SU-DHL-6 (cell line): ENCODE results near the gene MCOLN1.

Experiments
- H2AFZ ChIP-seq: fragments of 200-600 bp; sonication (generic); 2 replicates; pipeline ENCODE4 v1.6.1; 2014; ENCODE audit warnings: low read depth, mild to moderate bottlenecking, moderate library complexity, mixed read lengths, antibody characterized with exemption, low read length; ENCODE audit not compliant: severe bottlenecking
- H3F3A ChIP-seq: fragments of 200-600 bp; shearing (Covaris generic); 2 replicates; pipeline ENCODE4 v1.6.0; 2016; ENCODE audit warnings: antibody characterized with exemption, mild to moderate bottlenecking; ENCODE audit not compliant: insufficient read depth
- H3K27ac ChIP-seq: fragments of 200-600 bp; sonication (generic); 2 replicates; pipeline ENCODE4 v1.5.1; 2016; ENCODE audit warnings: low read depth, mild to moderate bottlenecking, low read length, moderate library complexity, mixed read lengths
- H3K27me3 ChIP-seq: fragments of 200-600 bp; sonication (generic), shearing (Covaris generic); 2 replicates; pipeline ENCODE4 v1.6.0; 2014; ENCODE audit warnings: mild to moderate bottlenecking, low read length
- H3K36me3 ChIP-seq: fragments of 200-600 bp; sonication (generic); 2 replicates; pipeline ENCODE4 v1.6.1; 2014; ENCODE audit warnings: mild to moderate bottlenecking, low read length, mixed read lengths
- H3K4me2 ChIP-seq: fragments of 300-600, 200-600 bp; shearing (Covaris generic), sonication (generic); 2 replicates; pipeline ENCODE4 v1.6.0; 2014; ENCODE audit warnings: low read length, low read depth, mild to moderate bottlenecking; ENCODE audit not compliant: poor library complexity, severe bottlenecking
- H3K4me3 ChIP-seq: fragments of 200-600 bp; sonication (generic); 2 replicates; pipeline ENCODE4 v1.5.1; 2014; ENCODE audit warnings: antibody characterized with exemption, low read length, mild to moderate bottlenecking, mixed read lengths; ENCODE audit not compliant: insufficient read depth, poor library complexity, severe bottlenecking
- H3K79me2 ChIP-seq: fragments of 200-600 bp; sonication (generic); 2 replicates; pipeline ENCODE4 v1.6.1; 2014; ENCODE audit warnings: mild to moderate bottlenecking, low read length, moderate library complexity; ENCODE audit not compliant: insufficient read depth
- H3K9ac ChIP-seq: fragments of 200-600 bp; sonication (generic); 2 replicates; pipeline ENCODE4 v1.7.0; 2014; ENCODE audit warnings: mild to moderate bottlenecking, low read length
- H3K9me2 ChIP-seq: fragments of 200-600 bp; sonication (generic); replicated peaks from 2 replicates; pipeline ENCODE4 v1.6.1; 2014; ENCODE audit warnings: low read length; ENCODE audit not compliant: insufficient read depth
- H3K9me3 ChIP-seq: fragments of 200-600 bp; sonication (generic); 2 replicates; pipeline ENCODE4 v1.6.1; 2014; ENCODE audit warnings: low read length, mixed read lengths; ENCODE audit not compliant: insufficient read depth
- H4K20me1 ChIP-seq: fragments of 200-600 bp; sonication (generic); 2 replicates; pipeline ENCODE4 v1.6.1; 2014; ENCODE audit warnings: low read depth, mild to moderate bottlenecking, antibody characterized with exemption, low read length, moderate library complexity, mixed read lengths
- EZH2phosphoT487 ChIP-seq: fragments of 200-600 bp; sonication (generic), shearing (Covaris generic); conservative IDR thresholded peaks from 2 replicates; pipeline ENCODE4 v1.6.1; 2018; ENCODE audit warnings: mild to moderate bottlenecking, antibody characterized with exemption, low read length, moderate library complexity, mixed read lengths
- TF ChIP-seq, protein P1 (sequence below): fragments of 200-600 bp; sonication (generic); IDR thresholded peaks from one replicate; pipeline ENCODE4 v1.5.1; 2017; ENCODE audit warnings: antibody characterized with exemption, mild to moderate bottlenecking, low read length, moderate library complexity; ENCODE audit not compliant: insufficient read depth, poor library complexity, severe bottlenecking

Gene MCOLN1

DNA sequence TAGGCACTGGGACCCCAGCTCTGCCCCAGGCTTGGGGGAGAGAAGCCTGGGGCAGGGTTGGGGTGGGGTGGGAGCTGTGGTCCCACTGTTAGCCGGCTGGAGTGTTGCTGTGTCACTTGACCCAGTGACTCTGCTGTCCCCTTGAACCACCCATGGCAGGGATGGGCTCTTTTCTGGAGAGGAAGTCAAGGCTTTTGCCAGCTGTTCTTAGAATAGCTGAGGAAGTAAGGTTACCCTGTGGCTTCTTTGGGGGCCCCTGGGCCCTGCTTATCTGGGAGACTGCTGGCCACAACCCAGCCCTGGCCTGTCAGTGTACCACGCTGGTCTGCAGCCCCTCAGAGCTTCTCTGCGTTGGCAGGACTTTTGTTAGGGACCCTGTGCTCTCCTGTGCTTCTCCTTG is 22.2 kb downstream of the MCOLN1 start:
- Histone ChIP-seq H3K9me3 (no peaks in the 10 kb centered on the region), H3K27ac (no peak overlapping the region), H3K4me2 (no peak overlapping the region), H3K4me3 (no peak overlapping the region), H3K9me2 (no peaks in the 10 kb centered on the region), H3K9ac (no peak overlapping the region), H3K79me2 (no peaks in the 10 kb centered on the region), H3F3A (no peaks in the 10 kb centered on the region), H4K20me1 (no peaks in the 10 kb centered on the region), H2AFZ (no peak overlapping the region), H3K36me3 (no peaks in the 10 kb centered on the region), H3K27me3 (no peaks in the 10 kb centered on the region)
- no peak for TF ChIP-seq EZH2phosphoT487
- TF ChIP-seq, protein P1, sequence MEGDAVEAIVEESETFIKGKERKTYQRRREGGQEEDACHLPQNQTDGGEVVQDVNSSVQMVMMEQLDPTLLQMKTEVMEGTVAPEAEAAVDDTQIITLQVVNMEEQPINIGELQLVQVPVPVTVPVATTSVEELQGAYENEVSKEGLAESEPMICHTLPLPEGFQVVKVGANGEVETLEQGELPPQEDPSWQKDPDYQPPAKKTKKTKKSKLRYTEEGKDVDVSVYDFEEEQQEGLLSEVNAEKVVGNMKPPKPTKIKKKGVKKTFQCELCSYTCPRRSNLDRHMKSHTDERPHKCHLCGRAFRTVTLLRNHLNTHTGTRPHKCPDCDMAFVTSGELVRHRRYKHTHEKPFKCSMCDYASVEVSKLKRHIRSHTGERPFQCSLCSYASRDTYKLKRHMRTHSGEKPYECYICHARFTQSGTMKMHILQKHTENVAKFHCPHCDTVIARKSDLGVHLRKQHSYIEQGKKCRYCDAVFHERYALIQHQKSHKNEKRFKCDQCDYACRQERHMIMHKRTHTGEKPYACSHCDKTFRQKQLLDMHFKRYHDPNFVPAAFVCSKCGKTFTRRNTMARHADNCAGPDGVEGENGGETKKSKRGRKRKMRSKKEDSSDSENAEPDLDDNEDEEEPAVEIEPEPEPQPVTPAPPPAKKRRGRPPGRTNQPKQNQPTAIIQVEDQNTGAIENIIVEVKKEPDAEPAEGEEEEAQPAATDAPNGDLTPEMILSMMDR, result no peak

DNA sequence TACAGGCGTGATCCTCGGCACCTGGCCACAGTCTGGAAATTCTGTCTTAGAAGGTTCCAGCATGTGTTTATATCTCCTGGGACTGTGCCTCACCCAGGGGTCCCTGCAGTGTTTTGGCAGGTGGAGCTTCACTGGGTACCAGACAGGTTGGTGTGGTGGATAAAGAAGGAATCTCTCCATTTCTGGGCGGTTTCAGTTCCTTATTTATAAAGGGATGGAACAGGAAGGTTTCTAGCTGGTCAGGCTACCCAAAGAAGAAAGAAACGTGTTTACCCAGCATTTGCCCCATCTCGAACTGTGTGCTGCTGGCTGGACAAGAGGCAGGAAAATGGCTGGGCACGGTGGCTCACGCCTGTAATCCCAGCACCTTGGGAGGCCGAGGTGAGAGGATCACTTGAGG is 22.9 kb downstream of the MCOLN1 start:
- Histone ChIP-seq H3K36me3 (no peaks in the 10 kb centered on the region), H3K27ac (no peak overlapping the region), H4K20me1 (no peaks in the 10 kb centered on the region), H3K27me3 (no peaks in the 10 kb centered on the region), H3K79me2 (no peaks in the 10 kb centered on the region), H3K9ac (no peak overlapping the region), H3K4me3 (no peak overlapping the region), H3K4me2 (no peak overlapping the region), H3K9me2 (no peaks in the 10 kb centered on the region), H2AFZ (no peak overlapping the region), H3F3A (no peaks in the 10 kb centered on the region), H3K9me3 (no peaks in the 10 kb centered on the region)
- TF ChIP-seq, protein P1, result no peak
- no peak for TF ChIP-seq EZH2phosphoT487

DNA sequence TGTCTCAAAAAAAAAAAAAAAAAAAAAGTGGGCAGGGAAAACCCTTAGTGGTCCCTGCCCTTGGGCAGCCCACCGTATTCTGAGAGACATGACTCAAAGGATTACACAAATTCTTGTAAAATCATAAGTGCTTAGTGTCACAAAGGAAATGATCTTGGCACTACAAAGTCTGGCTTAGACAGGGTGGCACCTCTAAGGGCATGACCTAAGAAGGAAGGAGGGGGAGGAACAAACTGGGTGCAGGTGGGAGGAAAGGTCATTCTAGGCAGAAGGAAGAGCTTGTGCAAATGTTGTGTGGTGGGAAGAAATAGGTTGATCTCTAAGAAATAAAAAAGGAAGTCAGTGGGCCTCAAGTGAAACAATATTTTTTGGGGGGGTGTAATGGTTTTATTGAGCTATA is 23.5 kb downstream of the MCOLN1 start:
- H3K36me3 ChIP-seq, result no peaks in the 10 kb centered on the region
- H3K79me2 ChIP-seq, result no peaks in the 10 kb centered on the region
- no peaks in the 10 kb centered on the region for H3F3A ChIP-seq
- H3K9ac ChIP-seq, result no peak overlapping the region
- no peaks in the 10 kb centered on the region for H3K27me3 ChIP-seq
- TF ChIP-seq, protein P1, result no peak
- no peak for TF ChIP-seq EZH2phosphoT487
- H4K20me1 ChIP-seq, result no peaks in the 10 kb centered on the region
- no peak overlapping the region for H3K27ac ChIP-seq
- H2AFZ ChIP-seq, result no peak overlapping the region
- no peak overlapping the region for H3K4me2 ChIP-seq
- H3K9me3 ChIP-seq, result no peaks in the 10 kb centered on the region
- H3K9me2 ChIP-seq, result no peaks in the 10 kb centered on the region
- H3K4me3 ChIP-seq, result no peak overlapping the region
